Fibroblast of mammary gland (primary cell): ENCODE data around the gene TPRN.

Source experiments
- DNase-seq: peaks from one replicate; pipeline ENCODE4 v3.0.0-alpha.2; 2010; ENCODE audit warnings: low read depth
- H3K4me3 ChIP-seq: 2 replicates; pipeline ENCODE4 v1.5.1; 2011; ENCODE audit warnings: low read depth, mild to moderate bottlenecking, low read length, moderate library complexity; ENCODE audit not compliant: control insufficient read depth
- CTCF ChIP-seq: conservative IDR thresholded peaks from 2 replicates; pipeline ENCODE4 v1.5.1; 2011; ENCODE audit warnings: low read depth, low read length, inconsistent platforms; ENCODE audit not compliant: control insufficient read depth, insufficient read depth

The TPRN gene

GRCh38 chr9:137147091-137147792 is 53.3 kb downstream of the TPRN start:
- no peak overlapping the region for H3K4me3 ChIP-seq
- no peak for DNase-seq
- no peak for TF ChIP-seq CTCF

- H3K4me3 ChIP-seq: no peak overlapping the region
- no peak for DNase-seq
- no peak for TF ChIP-seq CTCF
These were observed 54.0 kb downstream of the TPRN start for GRCh38 chr9:137146527-137146918.

- no peak for DNase-seq
- H3K4me3 ChIP-seq: no peak overlapping the region
- TF ChIP-seq CTCF: no peak
These were observed 54.6 kb downstream of the TPRN start for GRCh38 chr9:137145731-137146526.

- DNase-seq: no peak
- TF ChIP-seq CTCF: no peak
- H3K4me3 ChIP-seq: no peak overlapping the region
These were observed 57.1 kb downstream of the TPRN start for GRCh38 chr9:137143459-137143858.

GRCh38 chr9:137141976-137142936 is 58.3 kb downstream of the TPRN start:
- no peak for TF ChIP-seq CTCF
- no peak for DNase-seq

More at GRCh38 chr9:137141976-137142936, 58.3 kb downstream of the TPRN start:
- no peak overlapping the region for H3K4me3 ChIP-seq
